Muscle of leg (tissue), 11 donors: ENCODE results near the gene ADGRF4. TPM values are rescaled to one million over a fixed set of nuclear protein-coding genes. Genes with fewer than 3 reads are reported as not detected.

Source experiments
- DNase-seq: peaks from one replicate; pipeline ENCODE4 v3.0.0; 2013
- H3K27ac ChIP-seq: one replicate; pipeline ENCODE4 v1.5.1; 2013; ENCODE audit warnings: mild to moderate bottlenecking, low read length, control low read depth
- H3K27me3 ChIP-seq: one replicate; pipeline ENCODE4 v1.6.1; 2013; ENCODE audit warnings: low read length; ENCODE audit not compliant: control insufficient read depth, insufficient read depth
- H3K36me3 ChIP-seq: one replicate; pipeline ENCODE4 v1.6.1; 2013; ENCODE audit warnings: low read length; ENCODE audit not compliant: control insufficient read depth, insufficient read depth
- H3K4me1 ChIP-seq: one replicate; pipeline ENCODE4 v1.6.1; 2013; ENCODE audit warnings: low read length; ENCODE audit not compliant: control insufficient read depth, insufficient read depth
- H3K4me3 ChIP-seq: one replicate; pipeline ENCODE4 v1.5.1; 2013; ENCODE audit warnings: low read length, control low read depth
- H3K9me3 ChIP-seq: replicated peaks from 2 replicates; pipeline ENCODE4 v1.6.1; 2013; ENCODE audit warnings: low read depth, low read length; ENCODE audit not compliant: control insufficient read depth
- WGBS: methylation state at CpG from one replicate; pipeline ENCODE4 v1.1.5; 2013; ENCODE audit warnings: missing lambda C conversion rate; ENCODE audit not compliant: insufficient coverage; 5-methylcytosine and 5-hydroxymethylcytosine counted together
- polyA plus RNA-seq, 8 donors: library from polyadenylated mRNA; unstranded; fragments of 120-200 nt; gene quantifications; one replicate each; pipeline versions ENCODE4 v1.2.1 to v1.2.3, GENCODE V29; 2013; ENCODE audit warnings: inconsistent platforms in 1 of 8, low replicate concordance in 1 of 8; ENCODE audit not compliant: insufficient read length in 8 of 8, insufficient read depth in 1 of 8
- total RNA-seq: library from RNA; stranded (reverse); fragments of 120-200 nt; gene quantifications from one replicate; pipeline ENCODE4 v1.2.4, GENCODE V29; 2013

The ADGRF4 gene
- total and polyA plus RNA-seq, 9 donors = 0.04 to 0.70 (median 0.16) TPM; not detected in 4

GRCh38 chr6:47665112-47665511 is 33.3 kb upstream of the ADGRF4 start:
- DNase-seq = no peak
- Histone ChIP-seq H3K27me3 (no peaks in the 10 kb centered on the region), H3K27ac (no peak overlapping the region), H3K36me3 (no peaks in the 10 kb centered on the region), H3K4me3 (no peak overlapping the region), H3K9me3 (no peaks in the 10 kb centered on the region), H3K4me1 (peaks cover 6% of the 10 kb centered on the region)
- no CpG with 5 or more reads among the region's 3 CpGs for WGBS

- Histone ChIP-seq H3K27ac (no peak overlapping the region), H3K4me3 (no peak overlapping the region), H3K36me3 (no peaks in the 10 kb centered on the region), H3K9me3 (no peaks in the 10 kb centered on the region), H3K4me1 (peaks cover 4% of the 10 kb centered on the region), H3K27me3 (no peaks in the 10 kb centered on the region)
- WGBS = 0% methylated on average over 2 of the region's 6 CpGs
- DNase-seq = peak; percentile 3
These were observed 28.5 kb upstream of the ADGRF4 start for GRCh38 chr6:47669684-47670513.

GRCh38 chr6:47670851-47671250 is 27.5 kb upstream of the ADGRF4 start:
- DNase-seq = no peak
- H3K9me3 ChIP-seq = no peaks in the 10 kb centered on the region
- no peak overlapping the region for H3K27ac ChIP-seq
- no peaks in the 10 kb centered on the region for H3K36me3 ChIP-seq
- no peak overlapping the region for H3K4me3 ChIP-seq
- H3K4me1 ChIP-seq = peaks cover 4% of the 10 kb centered on the region
- WGBS = no CpG with 5 or more reads among the region's 3 CpGs
- no peaks in the 10 kb centered on the region for H3K27me3 ChIP-seq

GRCh38 chr6:47671777-47672176 is 26.6 kb upstream of the ADGRF4 start:
- WGBS = no CpG with 5 or more reads among the region's 1 CpG
- H3K27me3 ChIP-seq = no peaks in the 10 kb centered on the region
- no peak overlapping the region for H3K4me3 ChIP-seq
- no peaks in the 10 kb centered on the region for H3K9me3 ChIP-seq
- H3K27ac ChIP-seq = no peak overlapping the region
- H3K4me1 ChIP-seq = peaks cover 4% of the 10 kb centered on the region
- no peaks in the 10 kb centered on the region for H3K36me3 ChIP-seq
- DNase-seq = no peak

GRCh38 chr6:47672816-47673215 is 25.6 kb upstream of the ADGRF4 start:
- Histone ChIP-seq H3K27me3 (no peaks in the 10 kb centered on the region), H3K27ac (no peak overlapping the region), H3K4me1 (peaks cover 4% of the 10 kb centered on the region), H3K4me3 (no peak overlapping the region), H3K9me3 (no peaks in the 10 kb centered on the region), H3K36me3 (no peaks in the 10 kb centered on the region)
- DNase-seq = no peak
- WGBS = 57% methylated on average over 1 of the region's 1 CpG

GRCh38 chr6:47674673-47675072 is 23.7 kb upstream of the ADGRF4 start:
- H3K9me3 ChIP-seq = no peaks in the 10 kb centered on the region
- H3K36me3 ChIP-seq = no peaks in the 10 kb centered on the region
- no peak for DNase-seq
- H3K27me3 ChIP-seq = no peaks in the 10 kb centered on the region
- H3K4me1 ChIP-seq = peaks cover 4% of the 10 kb centered on the region
- no peak overlapping the region for H3K27ac ChIP-seq
- no peak overlapping the region for H3K4me3 ChIP-seq
- 67% methylated on average over 1 of the region's 3 CpGs for WGBS

GRCh38 chr6:47677381-47678100 is 20.8 kb upstream of the ADGRF4 start:
- DNase-seq = no peak
- Histone ChIP-seq H3K27me3 (no peaks in the 10 kb centered on the region), H3K9me3 (no peaks in the 10 kb centered on the region), H3K27ac (no peak overlapping the region), H3K36me3 (no peaks in the 10 kb centered on the region), H3K4me1 (no peaks in the 10 kb centered on the region), H3K4me3 (no peak overlapping the region)
- 89% methylated on average over 1 of the region's 4 CpGs for WGBS

- H3K4me1 ChIP-seq = no peaks in the 10 kb centered on the region
- no peaks in the 10 kb centered on the region for H3K27me3 ChIP-seq
- no peaks in the 10 kb centered on the region for H3K36me3 ChIP-seq
- H3K9me3 ChIP-seq = no peaks in the 10 kb centered on the region
- DNase-seq = no peak
- no peak overlapping the region for H3K4me3 ChIP-seq
- WGBS = no CpG with 5 or more reads among the region's 1 CpG
- H3K27ac ChIP-seq = no peak overlapping the region
These were observed 19.6 kb upstream of the ADGRF4 start for GRCh38 chr6:47678739-47679138.

GRCh38 chr6:47679322-47679906 is 19.0 kb upstream of the ADGRF4 start:
- no peaks in the 10 kb centered on the region for H3K4me1 ChIP-seq
- no peaks in the 10 kb centered on the region for H3K9me3 ChIP-seq
- H3K4me3 ChIP-seq = no peak overlapping the region
- no peak for DNase-seq
- no peaks in the 10 kb centered on the region for H3K36me3 ChIP-seq
- no CpG with 5 or more reads among the region's 4 CpGs for WGBS
- no peaks in the 10 kb centered on the region for H3K27me3 ChIP-seq
- H3K27ac ChIP-seq = no peak overlapping the region

GRCh38 chr6:47680051-47680450 is 18.3 kb upstream of the ADGRF4 start:
- no peak for DNase-seq
- Histone ChIP-seq H3K36me3 (no peaks in the 10 kb centered on the region), H3K9me3 (no peaks in the 10 kb centered on the region), H3K27me3 (no peaks in the 10 kb centered on the region), H3K4me1 (no peaks in the 10 kb centered on the region), H3K27ac (no peak overlapping the region), H3K4me3 (no peak overlapping the region)
- no CpG with 5 or more reads among the region's 2 CpGs for WGBS
